Measurements from ENCODE around the gene MRPL54. TPM values are rescaled to one million over a fixed set of nuclear protein-coding genes. Genes with fewer than 3 reads are reported as not detected.
"Not testable (repeated sequence)": the region's sequence is repeated elsewhere in the genome, so short reads cannot be mapped to it uniquely, and the experiment has no call there.

Gene MRPL54
- polyA plus RNA-seq, 1 donor from 2014 or later = 74.7 TPM

- Histone ChIP-seq H3K4me3 (ENCODE audit: low read length) (no peak overlapping the region), H3K4me2 (ENCODE audit: low read length) (no peak overlapping the region), H3F3A (ENCODE audit: insufficient read depth, low read length, poor library complexity, severe bottlenecking) (no peaks in the 10 kb centered on the region), H3K79me2 (replicated peaks; ENCODE audit: insufficient read depth, low read length) (no peaks in the 10 kb centered on the region), H3K27me3 (ENCODE audit: insufficient read depth, low read depth, low read length) (no peaks in the 10 kb centered on the region), H3K36me3 (ENCODE audit: insufficient read depth, low read length) (no peaks in the 10 kb centered on the region), H3K9me2 (ENCODE audit: insufficient read depth, low read length) (no peaks in the 10 kb centered on the region), H3K9ac (ENCODE audit: low read length) (no peak overlapping the region), H4K20me1 (ENCODE audit: insufficient read depth) (no peaks in the 10 kb centered on the region), H3K9me3 (ENCODE audit: low read length) (no peaks in the 10 kb centered on the region), H2AFZ (ENCODE audit: low read depth, low read length) (no peak overlapping the region), H3K27ac (ENCODE audit: low read length) (no peak overlapping the region)
- TF ChIP-seq, protein P1, sequence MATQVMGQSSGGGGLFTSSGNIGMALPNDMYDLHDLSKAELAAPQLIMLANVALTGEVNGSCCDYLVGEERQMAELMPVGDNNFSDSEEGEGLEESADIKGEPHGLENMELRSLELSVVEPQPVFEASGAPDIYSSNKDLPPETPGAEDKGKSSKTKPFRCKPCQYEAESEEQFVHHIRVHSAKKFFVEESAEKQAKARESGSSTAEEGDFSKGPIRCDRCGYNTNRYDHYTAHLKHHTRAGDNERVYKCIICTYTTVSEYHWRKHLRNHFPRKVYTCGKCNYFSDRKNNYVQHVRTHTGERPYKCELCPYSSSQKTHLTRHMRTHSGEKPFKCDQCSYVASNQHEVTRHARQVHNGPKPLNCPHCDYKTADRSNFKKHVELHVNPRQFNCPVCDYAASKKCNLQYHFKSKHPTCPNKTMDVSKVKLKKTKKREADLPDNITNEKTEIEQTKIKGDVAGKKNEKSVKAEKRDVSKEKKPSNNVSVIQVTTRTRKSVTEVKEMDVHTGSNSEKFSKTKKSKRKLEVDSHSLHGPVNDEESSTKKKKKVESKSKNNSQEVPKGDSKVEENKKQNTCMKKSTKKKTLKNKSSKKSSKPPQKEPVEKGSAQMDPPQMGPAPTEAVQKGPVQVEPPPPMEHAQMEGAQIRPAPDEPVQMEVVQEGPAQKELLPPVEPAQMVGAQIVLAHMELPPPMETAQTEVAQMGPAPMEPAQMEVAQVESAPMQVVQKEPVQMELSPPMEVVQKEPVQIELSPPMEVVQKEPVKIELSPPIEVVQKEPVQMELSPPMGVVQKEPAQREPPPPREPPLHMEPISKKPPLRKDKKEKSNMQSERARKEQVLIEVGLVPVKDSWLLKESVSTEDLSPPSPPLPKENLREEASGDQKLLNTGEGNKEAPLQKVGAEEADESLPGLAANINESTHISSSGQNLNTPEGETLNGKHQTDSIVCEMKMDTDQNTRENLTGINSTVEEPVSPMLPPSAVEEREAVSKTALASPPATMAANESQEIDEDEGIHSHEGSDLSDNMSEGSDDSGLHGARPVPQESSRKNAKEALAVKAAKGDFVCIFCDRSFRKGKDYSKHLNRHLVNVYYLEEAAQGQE (IDR thresholded peaks at IDR 0.05; ENCODE audit: borderline replicate concordance) = no peak
- TF ChIP-seq RAD21 (conservative IDR thresholded peaks at IDR 0.05) (no peak), EP300 (conservative IDR thresholded peaks at IDR 0.05; ENCODE audit: poor library complexity, severe bottlenecking) (no peak), POLR2AphosphoS5 (IDR thresholded peaks at IDR 0.05) (no peak), TAF1 (IDR thresholded peaks at IDR 0.05; ENCODE audit: low read depth) (no peak), MXI1 (conservative IDR thresholded peaks at IDR 0.05; ENCODE audit: poor library complexity, severe bottlenecking) (no peak), SMC3 (conservative IDR thresholded peaks at IDR 0.05; ENCODE audit: poor library complexity) (no peak), CTCF (IDR thresholded peaks at IDR 0.05; ENCODE audit: poor library complexity, severe bottlenecking) (no peak), EZH2 (IDR thresholded peaks at IDR 0.05; ENCODE audit: borderline replicate concordance, insufficient read depth, low read length, poor library complexity, severe bottlenecking) (no peak)
Measured at GRCh38 chr19:3814648-3815047, 52.2 kb downstream of the MRPL54 start.

- not testable (repeated sequence) for H3K27me3 ChIP-seq (ENCODE audit: insufficient read depth, low read depth, low read length); H3K9me2 ChIP-seq (ENCODE audit: insufficient read depth, low read length); H3F3A ChIP-seq (ENCODE audit: insufficient read depth, low read length, poor library complexity, severe bottlenecking); H3K9me3 ChIP-seq (ENCODE audit: low read length); H3K9ac ChIP-seq (ENCODE audit: low read length); H2AFZ ChIP-seq (ENCODE audit: low read depth, low read length); H3K4me2 ChIP-seq (ENCODE audit: low read length); H3K79me2 ChIP-seq (replicated peaks; ENCODE audit: insufficient read depth, low read length); H3K27ac ChIP-seq (ENCODE audit: low read length); H3K4me3 ChIP-seq (ENCODE audit: low read length); H3K36me3 ChIP-seq (ENCODE audit: insufficient read depth, low read length); H4K20me1 ChIP-seq (ENCODE audit: insufficient read depth)
Measured at GRCh38 chr19:3816148-3816547, 53.7 kb downstream of the MRPL54 start.

Data from neural cell (in vitro differentiated cells).